ENCODE results near the gene BICDL2. TPM values are rescaled to one million over a fixed set of nuclear protein-coding genes. Genes with fewer than 3 reads are reported as not detected.

The BICDL2 gene
- total RNA-seq, 2 experiments from 2014 or later, result 0.40 to 0.46 TPM

DNA sequence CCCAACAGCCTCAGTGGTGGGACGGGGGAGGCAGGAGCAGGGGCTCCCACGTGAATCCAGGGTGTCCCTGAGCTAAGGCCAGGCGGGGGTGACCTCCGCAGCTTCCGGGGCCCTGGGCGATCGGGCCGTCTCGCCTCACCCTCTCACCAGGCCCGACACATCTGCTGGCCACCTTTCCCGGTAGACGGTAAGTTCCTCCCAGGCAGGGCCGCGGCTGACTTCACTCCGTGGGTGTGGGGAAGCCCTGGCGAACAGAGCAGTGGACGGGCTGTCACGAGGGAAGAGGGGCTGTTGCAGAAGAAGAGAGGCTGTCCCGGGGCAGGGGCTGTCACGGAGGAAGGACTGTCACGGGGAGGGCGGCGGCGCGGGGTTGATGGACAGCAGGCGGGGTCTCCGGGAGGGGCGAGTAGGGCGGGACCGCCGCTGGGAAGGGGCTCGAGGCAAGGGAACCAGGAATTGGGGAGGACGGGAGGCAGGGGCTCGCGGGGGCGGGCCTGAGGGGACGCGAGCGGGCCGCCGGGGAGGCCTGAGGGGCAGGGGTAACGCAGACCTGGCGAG lies 57.0 kb downstream of the BICDL2 start:
- intact Hi-C loops (cut with micrococcal nuclease), result loop anchor here (1.0 to 5.0 kb wide), 2 partner anchors 10 to 72 kb away; partner anchors contain the start of gene PAQR4
- ChIA-PET CTCF (interaction anchor here (1.6 to 2.0 kb wide), 3 partner anchors 10 to 48 kb away, joined by 7 to 11 read pairs (median 7); partner anchors contain the start of gene PAQR4), POLR2A (interaction anchor here (0.7 to 1.7 kb wide), 2 partner anchors 8 to 10 kb away, joined by 3 to 14 read pairs; partner anchors contain the start of gene PAQR4)
- Mint-ChIP-seq H3K27me3 (no peaks in the 10 kb centered on the region), H3K4me1 (ENCODE audit: low read depth) (peaks cover 15% of the 10 kb centered on the region), H3K4me3 (peak overlapping the region; percentile 87), H3K9me3 (no peaks in the 10 kb centered on the region), H3K27ac (peak overlapping the region; percentile 56), H3K36me3 (peaks cover 27% of the 10 kb centered on the region)
- DNase-seq, result peak; percentile 52

Other genes with a start within 250 kb of the BICDL2 start
- not detected for gene PRSS33, start 249.4 kb downstream of the BICDL2 start, total RNA-seq
- not detected for gene PRSS41, start 238.5 kb downstream of the BICDL2 start, total RNA-seq
- 1 to 10 TPM; 4.7 to 6.2 TPM for gene PRSS21, start 219.7 kb downstream of the BICDL2 start, total RNA-seq
- 1 to 10 TPM; 2.6 to 3.0 TPM for gene ZG16B, start 206.6 kb downstream of the BICDL2 start, total RNA-seq
- under 1 TPM; 0.24 to 0.38 TPM for gene PRSS22, start 178.8 kb downstream of the BICDL2 start, total RNA-seq
- gene FLYWCH2, start 153.7 kb downstream of the BICDL2 start, total RNA-seq, result 10 to 100 TPM; 19.1 to 19.4 TPM
- gene FLYWCH1, start 125.0 kb downstream of the BICDL2 start, total RNA-seq, result 10 to 100 TPM; 49.2 to 52.2 TPM
- not detected for gene KREMEN2, start 72.7 kb downstream of the BICDL2 start, total RNA-seq
- 10 to 100 TPM; 37.0 to 37.9 TPM for gene PAQR4, start 67.6 kb downstream of the BICDL2 start, total RNA-seq
- gene PKMYT1, start 56.5 kb downstream of the BICDL2 start, total RNA-seq, result 100 to 1,000 TPM; 123 to 134 TPM
- not detected for gene CLDN9, start 24.0 kb downstream of the BICDL2 start, total RNA-seq
- gene CLDN6, start 18.8 kb downstream of the BICDL2 start, total RNA-seq, result not detected
- 1 to 10 TPM; 6.5 to 8.6 TPM for gene TNFRSF12A, start 16.6 kb downstream of the BICDL2 start, total RNA-seq
- 10 to 100 TPM; 31.8 to 32.8 TPM for gene HCFC1R1, start 13.0 kb downstream of the BICDL2 start, total RNA-seq
- 10 to 100 TPM; 41.2 to 42.7 TPM for gene THOC6, start 12.9 kb downstream of the BICDL2 start, total RNA-seq
- gene MMP25, start 9.6 kb upstream of the BICDL2 start, total RNA-seq, result 1 to 10 TPM; 2.2 TPM
- gene IL32, start 28.7 kb upstream of the BICDL2 start, total RNA-seq, result 1,000 to 10,000 TPM; 2,504 to 2,532 TPM
- under 1 TPM in 1 of 2 experiments, not detected in 1; 0.19 TPM for gene ZSCAN10, start 62.4 kb upstream of the BICDL2 start, total RNA-seq
- gene ZNF205, start 75.6 kb upstream of the BICDL2 start, total RNA-seq, result under 1 TPM in 1 of 2 experiments, not detected in 1; 0.21 TPM
- 1 to 10 TPM; 9.0 TPM for gene ZNF213, start 98.1 kb upstream of the BICDL2 start, total RNA-seq
- gene OR1F1, start 151.3 kb upstream of the BICDL2 start, total RNA-seq, result not detected
- 10 to 100 TPM; 10.6 to 11.5 TPM for gene ZNF200, start 198.2 kb upstream of the BICDL2 start, total RNA-seq
- gene MEFV, start 219.7 kb upstream of the BICDL2 start, total RNA-seq, result under 1 TPM; 0.07 to 0.17 TPM
- 10 to 100 TPM; 13.2 to 13.5 TPM for gene ZNF263, start 246.5 kb upstream of the BICDL2 start, total RNA-seq

Data from activated CD4-positive, alpha-beta memory T cell treated with anti-CD3 and anti-CD28 coated beads for 36 hours (primary cell).